HEK293 (cell line): ENCODE results near the gene PTPRN2.

Experiments used
- CTCF ChIA-PET: fragments of 350-600 bp; formaldehyde crosslinking; extraction: SDS; loops from one replicate; lab custom pipeline; 2021; ENCODE audit warnings: antibody characterized with exemption; lab: Yijun Ruan, JAX
- POLR2A ChIA-PET: fragments of 300-600 bp; formaldehyde crosslinking; extraction: SDS; loops from one replicate; lab custom pipeline; 2020; ENCODE audit warnings: antibody characterized with exemption, inconsistent platforms; lab: Yijun Ruan, JAX
- H3K27ac ChIP-seq: fragments of 200-500 bp; sonication (Bioruptor generic); 2 replicates; pipeline ENCODE4 v1.5.1; 2014; ENCODE audit warnings: low read depth, low read length, control low read depth, inconsistent platforms; ENCODE audit errors: extremely low read depth
- H3K36me3 ChIP-seq, 2 experiments: fragments of 200-500 bp in 1 of 2; sonication (Bioruptor generic) in 1 of 2; 1 replicate in 1 of 2; 2 replicates in 1 of 2; pipeline ENCODE4 v1.5.1; 2014 to 2017; ENCODE audit warnings: inconsistent platforms in 2 of 2, low read length in 2 of 2; ENCODE audit not compliant: control insufficient read depth in 2 of 2, insufficient read depth in 1 of 2
- H3K4me1 ChIP-seq: fragments of 200-500 bp; sonication (Bioruptor generic); 2 replicates; pipeline ENCODE4 v1.5.1; 2014; ENCODE audit warnings: mild to moderate bottlenecking, low read length, inconsistent platforms; ENCODE audit not compliant: control insufficient read depth, insufficient read depth
- H3K4me3 ChIP-seq: 2 replicates; pipeline ENCODE4 v1.5.1; 2011; ENCODE audit warnings: low read depth, mild to moderate bottlenecking, control low read depth, low read length, moderate library complexity
- H3K9me3 ChIP-seq: fragments of 200-500 bp; sonication (Bioruptor generic); 2 replicates; pipeline ENCODE4 v1.5.1; 2014; ENCODE audit warnings: low read depth, low read length, inconsistent platforms; ENCODE audit not compliant: control insufficient read depth, insufficient read depth
- FEZF1 ChIP-seq: fragments of 450-650 bp; formaldehyde crosslinking; IDR thresholded peaks from 2 replicates; pipeline ENCODE4 v1.5.1; 2016; ENCODE audit warnings: missing biosample characterization, missing genetic modification characterization
- IKZF3 ChIP-seq: fragments of 450-650 bp; IDR thresholded peaks from 2 replicates; pipeline ENCODE4 v1.5.0; 2018; ENCODE audit warnings: missing biosample characterization, mild to moderate bottlenecking, missing genetic modification characterization, moderate library complexity
- YY1 ChIP-seq: fragments of 450-650 bp; formaldehyde crosslinking; IDR thresholded peaks from 2 replicates; pipeline ENCODE4 v1.5.1; 2018; ENCODE audit warnings: missing biosample characterization, missing genetic modification characterization
- ZBTB7A ChIP-seq: fragments of 450-650 bp; formaldehyde crosslinking; IDR thresholded peaks from 2 replicates; pipeline ENCODE4 v1.5.1; 2016; ENCODE audit warnings: low read depth, missing biosample characterization, missing genetic modification characterization
- ZEB2 ChIP-seq: fragments of 450-650 bp; formaldehyde crosslinking; IDR thresholded peaks from 2 replicates; pipeline ENCODE4 v1.5.1; 2016; ENCODE audit warnings: missing biosample characterization, missing genetic modification characterization
- ZFHX2 ChIP-seq: fragments of 450-650 bp; formaldehyde crosslinking; conservative IDR thresholded peaks from 2 replicates; pipeline ENCODE4 v1.5.1; 2016; ENCODE audit warnings: missing biosample characterization, missing genetic modification characterization
- ZNF10 ChIP-seq: fragments of 450-650 bp; formaldehyde crosslinking; IDR thresholded peaks from 2 replicates; pipeline ENCODE4 v1.5.1; 2017; ENCODE audit warnings: missing biosample characterization, missing genetic modification characterization
- ZNF174 ChIP-seq: fragments of 450-650 bp; formaldehyde crosslinking; IDR thresholded peaks from 2 replicates; pipeline ENCODE4 v1.5.0; 2017; ENCODE audit warnings: missing biosample characterization, mild to moderate bottlenecking, missing genetic modification characterization
- ZNF2 ChIP-seq: fragments of 450-650 bp; formaldehyde crosslinking; IDR thresholded peaks from 2 replicates; pipeline ENCODE4 v1.5.1; 2016; ENCODE audit warnings: missing biosample characterization, missing genetic modification characterization
- ZNF24 ChIP-seq: fragments of 450-650 bp; formaldehyde crosslinking; IDR thresholded peaks from 2 replicates; pipeline ENCODE4 v1.5.1; 2016; ENCODE audit warnings: missing biosample characterization, missing genetic modification characterization
- ZNF404 ChIP-seq: fragments of 450-650 bp; formaldehyde crosslinking; IDR thresholded peaks from 2 replicates; pipeline ENCODE4 v1.5.1; 2017; ENCODE audit warnings: missing biosample characterization, missing genetic modification characterization
- ZNF529 ChIP-seq: fragments of 450-650 bp; formaldehyde crosslinking; IDR thresholded peaks from 2 replicates; pipeline ENCODE4 v1.5.1; 2017; ENCODE audit warnings: missing genetic modification characterization, missing biosample characterization; ENCODE audit not compliant: insufficient replicate concordance
- ZNF585B ChIP-seq: fragments of 450-650 bp; formaldehyde crosslinking; IDR thresholded peaks from 2 replicates; pipeline ENCODE4 v1.5.1; 2016; ENCODE audit warnings: missing biosample characterization, missing genetic modification characterization
- ZNF654 ChIP-seq: fragments of 450-650 bp; formaldehyde crosslinking; IDR thresholded peaks from 2 replicates; pipeline ENCODE4 v1.5.1; 2016; ENCODE audit warnings: low read depth, missing biosample characterization, missing genetic modification characterization
- ZNF670 ChIP-seq: fragments of 450-650 bp; formaldehyde crosslinking; IDR thresholded peaks from 2 replicates; pipeline ENCODE4 v1.5.1; 2016; ENCODE audit warnings: missing biosample characterization, missing genetic modification characterization, low read depth
- ZNF701 ChIP-seq: fragments of 450-650 bp; formaldehyde crosslinking; IDR thresholded peaks from 2 replicates; pipeline ENCODE4 v1.5.1; 2016; ENCODE audit warnings: missing biosample characterization, missing genetic modification characterization
- ZNF776 ChIP-seq: fragments of 450-650 bp; formaldehyde crosslinking; IDR thresholded peaks from 2 replicates; pipeline ENCODE4 v1.5.0; 2017; ENCODE audit warnings: missing biosample characterization, missing genetic modification characterization, borderline replicate concordance
- ZSCAN30 ChIP-seq: fragments of 450-650 bp; IDR thresholded peaks from 2 replicates; pipeline ENCODE4 v1.5.1; 2018; ENCODE audit warnings: missing biosample characterization, mild to moderate bottlenecking, missing genetic modification characterization, moderate library complexity
- TF ChIP-seq, protein P1 (sequence below): fragments of 450-650 bp; formaldehyde crosslinking; IDR thresholded peaks from 2 replicates; pipeline ENCODE4 v1.5.1; 2016; ENCODE audit warnings: missing biosample characterization, missing genetic modification characterization
- TF ChIP-seq, protein P2 (sequence below): fragments of 450-650 bp; formaldehyde crosslinking; IDR thresholded peaks from 2 replicates; pipeline ENCODE4 v1.5.1; 2016; ENCODE audit warnings: missing biosample characterization, missing genetic modification characterization
- TF ChIP-seq, protein P3 (sequence below): fragments of 450-650 bp; formaldehyde crosslinking; IDR thresholded peaks from 2 replicates; pipeline ENCODE4 v1.5.1; 2017; ENCODE audit warnings: missing biosample characterization, missing genetic modification characterization

PTPRN2 gene

DNA sequence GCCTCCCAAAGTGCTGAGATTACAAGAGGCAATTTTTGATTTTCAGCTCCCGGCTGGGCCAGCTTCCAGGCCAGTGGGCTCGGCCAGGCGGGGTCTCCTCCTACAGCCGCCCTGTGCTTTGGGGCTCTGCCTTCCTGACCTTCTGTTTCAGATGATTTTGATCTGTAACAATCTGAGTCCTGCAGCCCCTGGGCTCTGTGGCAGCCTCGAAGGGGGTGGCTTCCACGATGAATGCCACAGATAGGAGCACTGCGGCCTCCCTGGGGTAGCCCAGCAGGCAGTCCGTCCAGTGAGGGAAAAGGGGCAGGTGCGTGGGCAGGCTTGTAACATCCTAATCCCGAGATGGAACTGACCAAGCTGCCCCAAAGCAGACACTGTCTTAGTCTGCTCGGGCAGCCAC lies 1073.3 kb downstream of the PTPRN2 start:
- no peaks in the 10 kb centered on the region for H3K9me3 ChIP-seq
- no peak overlapping the region for H3K4me3 ChIP-seq
- no peaks in the 10 kb centered on the region for H3K4me1 ChIP-seq
- POLR2A ChIA-PET: no interaction called here
- TF ChIP-seq, protein P1, sequence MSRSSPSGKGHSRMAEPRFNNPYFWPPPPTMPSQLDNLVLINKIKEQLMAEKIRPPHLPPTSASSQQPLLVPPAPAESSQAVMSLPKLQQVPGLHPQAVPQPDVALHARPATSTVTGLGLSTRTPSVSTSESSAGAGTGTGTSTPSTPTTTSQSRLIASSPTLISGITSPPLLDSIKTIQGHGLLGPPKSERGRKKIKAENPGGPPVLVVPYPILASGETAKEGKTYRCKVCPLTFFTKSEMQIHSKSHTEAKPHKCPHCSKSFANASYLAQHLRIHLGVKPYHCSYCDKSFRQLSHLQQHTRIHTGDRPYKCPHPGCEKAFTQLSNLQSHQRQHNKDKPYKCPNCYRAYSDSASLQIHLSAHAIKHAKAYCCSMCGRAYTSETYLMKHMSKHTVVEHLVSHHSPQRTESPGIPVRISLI (tag by site-specific recombination): no peak
- TF ChIP-seq ZNF701 (no peak), ZNF585B (tag by site-specific recombination) (no peak), ZNF10 (no peak), ZNF776 (tag by site-specific recombination) (no peak), ZNF529 (tag by site-specific recombination) (no peak), ZNF2 (no peak), ZEB2 (tag by site-specific recombination) (no peak), IKZF3 (tag by site-specific recombination) (no peak), ZNF24 (tag by site-specific recombination) (no peak), ZNF670 (tag by site-specific recombination) (no peak), ZSCAN30 (tag by site-specific recombination) (no peak)
- TF ChIP-seq, protein P2, sequence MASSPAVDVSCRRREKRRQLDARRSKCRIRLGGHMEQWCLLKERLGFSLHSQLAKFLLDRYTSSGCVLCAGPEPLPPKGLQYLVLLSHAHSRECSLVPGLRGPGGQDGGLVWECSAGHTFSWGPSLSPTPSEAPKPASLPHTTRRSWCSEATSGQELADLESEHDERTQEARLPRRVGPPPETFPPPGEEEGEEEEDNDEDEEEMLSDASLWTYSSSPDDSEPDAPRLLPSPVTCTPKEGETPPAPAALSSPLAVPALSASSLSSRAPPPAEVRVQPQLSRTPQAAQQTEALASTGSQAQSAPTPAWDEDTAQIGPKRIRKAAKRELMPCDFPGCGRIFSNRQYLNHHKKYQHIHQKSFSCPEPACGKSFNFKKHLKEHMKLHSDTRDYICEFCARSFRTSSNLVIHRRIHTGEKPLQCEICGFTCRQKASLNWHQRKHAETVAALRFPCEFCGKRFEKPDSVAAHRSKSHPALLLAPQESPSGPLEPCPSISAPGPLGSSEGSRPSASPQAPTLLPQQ (tag by site-specific recombination): no peak
- CTCF ChIA-PET: no interaction called here
- H3K27ac ChIP-seq: no peak overlapping the region
- H3K36me3 ChIP-seq: no peaks in the 10 kb centered on the region

DNA sequence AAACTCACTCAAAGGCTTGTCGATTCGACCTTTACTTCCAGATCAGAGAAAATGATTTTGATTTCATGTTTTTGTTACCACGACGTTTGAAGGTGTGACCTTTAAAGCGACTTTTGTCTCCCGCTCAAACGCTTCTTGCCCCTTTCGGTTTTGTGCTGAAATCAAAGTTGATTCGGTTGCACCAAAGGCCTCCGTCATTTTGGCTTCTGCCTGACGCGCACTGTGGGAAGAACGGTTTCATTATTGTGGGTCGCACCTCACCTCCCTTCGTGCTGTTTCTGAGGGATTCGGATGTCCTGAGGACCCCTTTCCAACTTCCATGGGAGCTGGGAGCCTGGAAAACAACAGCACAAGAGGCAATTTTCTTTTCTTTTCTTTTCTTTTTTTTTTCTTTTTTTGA lies 1073.9 kb downstream of the PTPRN2 start:
- no peak for TF ChIP-seq ZNF654 (tag by site-specific recombination)
- no peak for TF ChIP-seq ZBTB7A
- no peak for TF ChIP-seq YY1 (tag by site-specific recombination)
- no peak for TF ChIP-seq ZFHX2 (tag by site-specific recombination)
- TF ChIP-seq ZNF404 (tag by site-specific recombination): no peak
- TF ChIP-seq, protein P3, sequence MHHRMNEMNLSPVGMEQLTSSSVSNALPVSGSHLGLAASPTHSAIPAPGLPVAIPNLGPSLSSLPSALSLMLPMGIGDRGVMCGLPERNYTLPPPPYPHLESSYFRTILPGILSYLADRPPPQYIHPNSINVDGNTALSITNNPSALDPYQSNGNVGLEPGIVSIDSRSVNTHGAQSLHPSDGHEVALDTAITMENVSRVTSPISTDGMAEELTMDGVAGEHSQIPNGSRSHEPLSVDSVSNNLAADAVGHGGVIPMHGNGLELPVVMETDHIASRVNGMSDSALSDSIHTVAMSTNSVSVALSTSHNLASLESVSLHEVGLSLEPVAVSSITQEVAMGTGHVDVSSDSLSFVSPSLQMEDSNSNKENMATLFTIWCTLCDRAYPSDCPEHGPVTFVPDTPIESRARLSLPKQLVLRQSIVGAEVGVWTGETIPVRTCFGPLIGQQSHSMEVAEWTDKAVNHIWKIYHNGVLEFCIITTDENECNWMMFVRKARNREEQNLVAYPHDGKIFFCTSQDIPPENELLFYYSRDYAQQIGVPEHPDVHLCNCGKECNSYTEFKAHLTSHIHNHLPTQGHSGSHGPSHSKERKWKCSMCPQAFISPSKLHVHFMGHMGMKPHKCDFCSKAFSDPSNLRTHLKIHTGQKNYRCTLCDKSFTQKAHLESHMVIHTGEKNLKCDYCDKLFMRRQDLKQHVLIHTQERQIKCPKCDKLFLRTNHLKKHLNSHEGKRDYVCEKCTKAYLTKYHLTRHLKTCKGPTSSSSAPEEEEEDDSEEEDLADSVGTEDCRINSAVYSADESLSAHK (tag by site-specific recombination): no peak
- no peak for TF ChIP-seq ZNF174 (tag by site-specific recombination)
- TF ChIP-seq FEZF1 (tag by site-specific recombination): no peak
- TF ChIP-seq ZNF2: no peak
- ChIA-PET POLR2A (no interaction called here), CTCF (interaction anchor here (0.6 kb wide), 1 partner anchor 259 kb away, joined by 5 read pairs; no protein-coding TSS in a partner anchor)
- H3K27ac ChIP-seq: no peak overlapping the region
- no peaks in the 10 kb centered on the region for H3K9me3 ChIP-seq
- no peaks in the 10 kb centered on the region for H3K36me3 ChIP-seq
- no peak overlapping the region for H3K4me3 ChIP-seq
- H3K4me1 ChIP-seq: no peaks in the 10 kb centered on the region
